GM23338 (cell line): ENCODE measurements around the gene PRELID2. TPM values are rescaled to one million over a fixed set of nuclear protein-coding genes. Genes with fewer than 3 reads are reported as not detected.

Experiments
- ATAC-seq: fragments of 200-7000 bp; cut with Tn5 transposase; 3 replicates; pipeline ENCODE4 v1.9.1; 2020
- DNase-seq: peaks from one replicate; pipeline ENCODE4 v3.0.0-alpha.2; 2015; ENCODE audit warnings: low spot score
- H2AFZ ChIP-seq: fragments of 200-600 bp; sonication (generic); 2 replicates; pipeline ENCODE4 v1.8.0; 2016; ENCODE audit warnings: antibody characterized with exemption, mild to moderate bottlenecking, moderate library complexity
- H3F3A ChIP-seq: fragments of 200-600 bp; sonication (generic); replicated peaks from 2 replicates; pipeline ENCODE4 v1.8.0; 2017; ENCODE audit warnings: antibody characterized with exemption, mixed run types, low read depth
- H3K27ac ChIP-seq: fragments of 200-600 bp; sonication (generic); 2 replicates; pipeline ENCODE4 v1.6.1; 2016; ENCODE audit warnings: low read depth
- H3K27me3 ChIP-seq: fragments of 200-600 bp; sonication (generic); 2 replicates; pipeline ENCODE4 v1.8.0; 2016; ENCODE audit warnings: mild to moderate bottlenecking, mixed run types, moderate library complexity; ENCODE audit not compliant: insufficient read depth
- H3K36me3 ChIP-seq: fragments of 200-600 bp; sonication (generic); 2 replicates; pipeline ENCODE4 v1.8.0; 2016; ENCODE audit warnings: mild to moderate bottlenecking; ENCODE audit not compliant: insufficient read depth
- H3K4me1 ChIP-seq: fragments of 200-600 bp; sonication (generic); 2 replicates; pipeline ENCODE4 v1.8.0; 2016; ENCODE audit warnings: mild to moderate bottlenecking, moderate library complexity; ENCODE audit not compliant: insufficient read depth
- H3K4me2 ChIP-seq: fragments of 200-600 bp; sonication (generic); 2 replicates; pipeline ENCODE4 v1.7.1; 2017; ENCODE audit warnings: mixed run types
- H3K4me3 ChIP-seq: fragments of 200-600 bp; sonication (generic); 2 replicates; pipeline ENCODE4 v1.6.1; 2016; ENCODE audit warnings: mixed run types
- H3K79me2 ChIP-seq: fragments of 200-600 bp; sonication (generic); replicated peaks from 2 replicates; pipeline ENCODE4 v1.8.0; 2017; ENCODE audit warnings: mild to moderate bottlenecking; ENCODE audit not compliant: insufficient read depth
- H3K9me2 ChIP-seq: fragments of 200-600 bp; sonication (generic); 2 replicates; pipeline ENCODE4 v1.8.0; 2017; ENCODE audit not compliant: insufficient read depth
- H4K20me1 ChIP-seq: fragments of 200-600 bp; sonication (generic); replicated peaks from 2 replicates; pipeline ENCODE4 v1.8.0; 2017; ENCODE audit warnings: mild to moderate bottlenecking; ENCODE audit not compliant: insufficient read depth
- H3K27ac Mint-ChIP-seq: 2 replicates; pipeline ENCODE4 v1.8.0; 2020; ENCODE audit warnings: inconsistent platforms, mild to moderate bottlenecking, moderate library complexity, mixed read lengths
- H3K27me3 Mint-ChIP-seq: 3 replicates; pipeline ENCODE4 v1.8.0; 2022; ENCODE audit warnings: low read depth, mild to moderate bottlenecking, moderate library complexity, mixed read lengths, inconsistent platforms; ENCODE audit not compliant: insufficient read depth, poor library complexity
- H3K36me3 Mint-ChIP-seq: 3 replicates; pipeline ENCODE4 v1.8.0; 2021; ENCODE audit warnings: low read depth, mild to moderate bottlenecking, inconsistent platforms, moderate library complexity, mixed read lengths
- H3K4me1 Mint-ChIP-seq: 3 replicates; pipeline ENCODE4 v1.8.0; 2020; ENCODE audit warnings: mild to moderate bottlenecking, inconsistent platforms, mixed read lengths
- H3K4me3 Mint-ChIP-seq: 3 replicates; pipeline ENCODE4 v1.8.0; 2021; ENCODE audit warnings: moderate library complexity, mild to moderate bottlenecking, inconsistent platforms, mixed read lengths
- H3K9me3 Mint-ChIP-seq: 3 replicates; pipeline ENCODE4 v1.8.0; 2020; ENCODE audit warnings: moderate library complexity, mild to moderate bottlenecking, inconsistent platforms, mixed read lengths
- CREB1 ChIP-seq: fragments of 250-450 bp; sonication (Bioruptor Pico); IDR thresholded peaks from 2 replicates; pipeline ENCODE4 v1.5.0; 2020; ENCODE audit warnings: low read depth, mild to moderate bottlenecking, moderate library complexity
- EZH2 ChIP-seq: fragments of 200-600 bp; sonication (generic); IDR thresholded peaks from one replicate; pipeline ENCODE4 v1.8.0; 2017; ENCODE audit warnings: antibody characterized with exemption, mild to moderate bottlenecking, low read depth; ENCODE audit not compliant: unreplicated experiment
- EZH2phosphoT487 ChIP-seq: fragments of 200-600 bp; sonication (generic); IDR thresholded peaks from one replicate; pipeline ENCODE4 v1.8.1; 2018; ENCODE audit warnings: antibody characterized with exemption; ENCODE audit not compliant: unreplicated experiment
- NANOG ChIP-seq: IDR thresholded peaks from 2 replicates; pipeline ENCODE4 v1.6.1; 2016; ENCODE audit warnings: antibody characterized with exemption, borderline replicate concordance
- POLR2AphosphoS5 ChIP-seq: IDR thresholded peaks from 2 replicates; pipeline ENCODE4 v1.6.1; 2016; ENCODE audit warnings: antibody characterized with exemption, low read depth
- STAT1 ChIP-seq: IDR thresholded peaks from one replicate; pipeline ENCODE4 v1.6.1; 2016; ENCODE audit warnings: antibody characterized with exemption; ENCODE audit not compliant: unreplicated experiment
- ZNF114 ChIP-seq: fragments of 250-450 bp; sonication (Bioruptor Pico); IDR thresholded peaks from 2 replicates; pipeline ENCODE4 v1.5.0; 2020; ENCODE audit warnings: mild to moderate bottlenecking, moderate library complexity
- ZNF331 ChIP-seq: fragments of 250-450 bp; sonication (Bioruptor Pico); IDR thresholded peaks from 2 replicates; pipeline ENCODE4 v1.5.0; 2020; ENCODE audit warnings: low read depth, mild to moderate bottlenecking, moderate library complexity
- polyA plus RNA-seq: library from polyadenylated mRNA; unstranded; fragments of >200 nt; fragmentation: Nextera tagmentation; extraction: Ambion mirVana; gene quantifications from 2 replicates; pipeline ENCODE4 v1.2.1, GENCODE V29; 2016
- total RNA-seq: library from RNA; depleted of rRNA; stranded (reverse); fragments of >200 nt; shearing (Covaris generic); gene quantifications from 2 replicates; pipeline ENCODE4 v1.2.3, GENCODE V29; 2014
- TF ChIP-seq, protein P1 (sequence below), 2 experiments: fragments of 200-600 bp in 1 of 2; sonication (generic) in 1 of 2; conservative IDR thresholded peaks; 2 replicates each; pipeline versions ENCODE4 v1.5.1 to v1.6.1; 2016 to 2017; ENCODE audit warnings: antibody characterized with exemption in 2 of 2, low read depth in 2 of 2, mild to moderate bottlenecking in 2 of 2, moderate library complexity in 1 of 2
- TF ChIP-seq, protein P2 (sequence below): fragments of 250-450 bp; sonication (Bioruptor Pico); IDR thresholded peaks from 2 replicates; pipeline ENCODE4 v1.5.0; 2020; ENCODE audit warnings: mild to moderate bottlenecking, moderate library complexity
- TF ChIP-seq, protein P3 (sequence below): IDR thresholded peaks from one replicate; pipeline ENCODE4 v1.6.1; 2018; ENCODE audit warnings: antibody characterized with exemption; ENCODE audit not compliant: unreplicated experiment
- TF ChIP-seq, protein P4 (sequence below): IDR thresholded peaks from 2 replicates; pipeline ENCODE4 v1.6.1; 2016; ENCODE audit warnings: antibody characterized with exemption

Gene PRELID2
- total and polyA plus RNA-seq, 2 experiments from 2014 or later, result 9.3 to 9.8 TPM

DNA sequence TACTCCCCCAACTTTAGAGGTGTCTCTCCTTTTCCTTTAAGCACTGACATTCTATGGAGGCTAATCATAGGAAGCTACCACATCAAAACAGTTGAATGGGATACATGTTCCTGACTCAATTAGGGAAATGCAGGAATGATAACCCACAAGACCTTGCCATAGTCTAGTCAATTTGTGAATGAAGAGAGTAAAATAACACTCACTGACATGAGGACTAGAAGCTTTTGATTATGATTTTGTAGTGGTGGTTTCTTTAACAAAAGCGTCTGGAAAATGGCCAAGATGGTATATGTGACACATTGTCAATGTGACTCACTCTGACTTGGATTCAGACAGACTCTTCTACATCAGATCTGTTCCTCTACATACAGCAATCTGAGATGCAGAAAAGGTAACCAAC is 13.7 kb upstream of the PRELID2 start:
- H3K79me2 ChIP-seq, result no peaks in the 10 kb centered on the region
- no peaks in the 10 kb centered on the region for H3K27me3 Mint-ChIP-seq
- H4K20me1 ChIP-seq, result no peaks in the 10 kb centered on the region
- no peaks in the 10 kb centered on the region for H3K36me3 ChIP-seq
- H3K4me1 ChIP-seq, result no peaks in the 10 kb centered on the region
- H3K9me2 ChIP-seq, result 0 out of 2 replicates have a peak, but pooled peaks cover 14% of the 10 kb centered on the region
- H3K4me3 ChIP-seq, result no peak overlapping the region
- H3K4me3 Mint-ChIP-seq, result no peak overlapping the region
- no peaks in the 10 kb centered on the region for H3K4me1 Mint-ChIP-seq
- no peaks in the 10 kb centered on the region for H3F3A ChIP-seq
- H3K4me2 ChIP-seq, result no peak overlapping the region
- H3K27ac ChIP-seq, result no peak overlapping the region
- H3K9me3 Mint-ChIP-seq, result no peaks in the 10 kb centered on the region; the same call in 2 of the 3 replicates
- no peak overlapping the region for H3K27ac Mint-ChIP-seq
- H3K36me3 Mint-ChIP-seq, result no peaks in the 10 kb centered on the region
- H2AFZ ChIP-seq, result no peak overlapping the region
- no peaks in the 10 kb centered on the region for H3K27me3 ChIP-seq
- ATAC-seq, result no peak
- TF ChIP-seq, protein P1, sequence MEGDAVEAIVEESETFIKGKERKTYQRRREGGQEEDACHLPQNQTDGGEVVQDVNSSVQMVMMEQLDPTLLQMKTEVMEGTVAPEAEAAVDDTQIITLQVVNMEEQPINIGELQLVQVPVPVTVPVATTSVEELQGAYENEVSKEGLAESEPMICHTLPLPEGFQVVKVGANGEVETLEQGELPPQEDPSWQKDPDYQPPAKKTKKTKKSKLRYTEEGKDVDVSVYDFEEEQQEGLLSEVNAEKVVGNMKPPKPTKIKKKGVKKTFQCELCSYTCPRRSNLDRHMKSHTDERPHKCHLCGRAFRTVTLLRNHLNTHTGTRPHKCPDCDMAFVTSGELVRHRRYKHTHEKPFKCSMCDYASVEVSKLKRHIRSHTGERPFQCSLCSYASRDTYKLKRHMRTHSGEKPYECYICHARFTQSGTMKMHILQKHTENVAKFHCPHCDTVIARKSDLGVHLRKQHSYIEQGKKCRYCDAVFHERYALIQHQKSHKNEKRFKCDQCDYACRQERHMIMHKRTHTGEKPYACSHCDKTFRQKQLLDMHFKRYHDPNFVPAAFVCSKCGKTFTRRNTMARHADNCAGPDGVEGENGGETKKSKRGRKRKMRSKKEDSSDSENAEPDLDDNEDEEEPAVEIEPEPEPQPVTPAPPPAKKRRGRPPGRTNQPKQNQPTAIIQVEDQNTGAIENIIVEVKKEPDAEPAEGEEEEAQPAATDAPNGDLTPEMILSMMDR (conservative IDR thresholded peaks at IDR 0.05; ENCODE audit: low read depth in 2 of 2), result no peak
- TF ChIP-seq STAT1 (no peak), POLR2AphosphoS5 (no peak), NANOG (no peak), CREB1 (CRISPR knock-in tag) (no peak), EZH2 (no peak), ZNF114 (CRISPR knock-in tag) (no peak), ZNF331 (CRISPR knock-in tag) (no peak), EZH2phosphoT487 (no peak)
- TF ChIP-seq, protein P2, sequence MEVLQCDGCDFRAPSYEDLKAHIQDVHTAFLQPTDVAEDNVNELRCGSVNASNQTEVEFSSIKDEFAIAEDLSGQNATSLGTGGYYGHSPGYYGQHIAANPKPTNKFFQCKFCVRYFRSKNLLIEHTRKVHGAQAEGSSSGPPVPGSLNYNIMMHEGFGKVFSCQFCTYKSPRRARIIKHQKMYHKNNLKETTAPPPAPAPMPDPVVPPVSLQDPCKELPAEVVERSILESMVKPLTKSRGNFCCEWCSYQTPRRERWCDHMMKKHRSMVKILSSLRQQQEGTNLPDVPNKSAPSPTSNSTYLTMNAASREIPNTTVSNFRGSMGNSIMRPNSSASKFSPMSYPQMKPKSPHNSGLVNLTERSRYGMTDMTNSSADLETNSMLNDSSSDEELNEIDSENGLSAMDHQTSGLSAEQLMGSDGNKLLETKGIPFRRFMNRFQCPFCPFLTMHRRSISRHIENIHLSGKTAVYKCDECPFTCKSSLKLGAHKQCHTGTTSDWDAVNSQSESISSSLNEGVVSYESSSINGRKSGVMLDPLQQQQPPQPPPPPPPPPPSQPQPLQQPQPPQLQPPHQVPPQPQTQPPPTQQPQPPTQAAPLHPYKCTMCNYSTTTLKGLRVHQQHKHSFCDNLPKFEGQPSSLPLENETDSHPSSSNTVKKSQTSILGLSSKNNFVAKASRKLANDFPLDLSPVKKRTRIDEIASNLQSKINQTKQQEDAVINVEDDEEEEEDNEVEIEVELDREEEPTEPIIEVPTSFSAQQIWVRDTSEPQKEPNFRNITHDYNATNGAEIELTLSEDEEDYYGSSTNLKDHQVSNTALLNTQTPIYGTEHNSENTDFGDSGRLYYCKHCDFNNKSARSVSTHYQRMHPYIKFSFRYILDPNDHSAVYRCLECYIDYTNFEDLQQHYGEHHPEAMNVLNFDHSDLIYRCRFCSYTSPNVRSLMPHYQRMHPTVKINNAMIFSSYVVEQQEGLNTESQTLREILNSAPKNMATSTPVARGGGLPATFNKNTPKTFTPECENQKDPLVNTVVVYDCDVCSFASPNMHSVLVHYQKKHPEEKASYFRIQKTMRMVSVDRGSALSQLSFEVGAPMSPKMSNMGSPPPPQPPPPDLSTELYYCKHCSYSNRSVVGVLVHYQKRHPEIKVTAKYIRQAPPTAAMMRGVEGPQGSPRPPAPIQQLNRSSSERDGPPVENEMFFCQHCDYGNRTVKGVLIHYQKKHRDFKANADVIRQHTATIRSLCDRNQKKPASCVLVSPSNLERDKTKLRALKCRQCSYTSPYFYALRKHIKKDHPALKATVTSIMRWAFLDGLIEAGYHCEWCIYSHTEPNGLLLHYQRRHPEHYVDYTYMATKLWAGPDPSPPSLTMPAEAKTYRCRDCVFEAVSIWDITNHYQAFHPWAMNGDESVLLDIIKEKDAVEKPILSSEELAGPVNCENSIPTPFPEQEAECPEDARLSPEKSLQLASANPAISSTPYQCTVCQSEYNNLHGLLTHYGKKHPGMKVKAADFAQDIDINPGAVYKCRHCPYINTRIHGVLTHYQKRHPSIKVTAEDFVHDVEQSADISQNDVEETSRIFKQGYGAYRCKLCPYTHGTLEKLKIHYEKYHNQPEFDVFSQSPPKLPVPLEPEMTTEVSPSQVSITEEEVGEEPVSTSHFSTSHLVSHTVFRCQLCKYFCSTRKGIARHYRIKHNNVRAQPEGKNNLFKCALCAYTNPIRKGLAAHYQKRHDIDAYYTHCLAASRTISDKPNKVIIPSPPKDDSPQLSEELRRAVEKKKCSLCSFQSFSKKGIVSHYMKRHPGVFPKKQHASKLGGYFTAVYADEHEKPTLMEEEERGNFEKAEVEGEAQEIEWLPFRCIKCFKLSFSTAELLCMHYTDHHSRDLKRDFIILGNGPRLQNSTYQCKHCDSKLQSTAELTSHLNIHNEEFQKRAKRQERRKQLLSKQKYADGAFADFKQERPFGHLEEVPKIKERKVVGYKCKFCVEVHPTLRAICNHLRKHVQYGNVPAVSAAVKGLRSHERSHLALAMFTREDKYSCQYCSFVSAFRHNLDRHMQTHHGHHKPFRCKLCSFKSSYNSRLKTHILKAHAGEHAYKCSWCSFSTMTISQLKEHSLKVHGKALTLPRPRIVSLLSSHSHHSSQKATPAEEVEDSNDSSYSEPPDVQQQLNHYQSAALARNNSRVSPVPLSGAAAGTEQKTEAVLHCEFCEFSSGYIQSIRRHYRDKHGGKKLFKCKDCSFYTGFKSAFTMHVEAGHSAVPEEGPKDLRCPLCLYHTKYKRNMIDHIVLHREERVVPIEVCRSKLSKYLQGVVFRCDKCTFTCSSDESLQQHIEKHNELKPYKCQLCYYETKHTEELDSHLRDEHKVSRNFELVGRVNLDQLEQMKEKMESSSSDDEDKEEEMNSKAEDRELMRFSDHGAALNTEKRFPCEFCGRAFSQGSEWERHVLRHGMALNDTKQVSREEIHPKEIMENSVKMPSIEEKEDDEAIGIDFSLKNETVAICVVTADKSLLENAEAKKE (CRISPR knock-in tag), result no peak
- TF ChIP-seq, protein P3, sequence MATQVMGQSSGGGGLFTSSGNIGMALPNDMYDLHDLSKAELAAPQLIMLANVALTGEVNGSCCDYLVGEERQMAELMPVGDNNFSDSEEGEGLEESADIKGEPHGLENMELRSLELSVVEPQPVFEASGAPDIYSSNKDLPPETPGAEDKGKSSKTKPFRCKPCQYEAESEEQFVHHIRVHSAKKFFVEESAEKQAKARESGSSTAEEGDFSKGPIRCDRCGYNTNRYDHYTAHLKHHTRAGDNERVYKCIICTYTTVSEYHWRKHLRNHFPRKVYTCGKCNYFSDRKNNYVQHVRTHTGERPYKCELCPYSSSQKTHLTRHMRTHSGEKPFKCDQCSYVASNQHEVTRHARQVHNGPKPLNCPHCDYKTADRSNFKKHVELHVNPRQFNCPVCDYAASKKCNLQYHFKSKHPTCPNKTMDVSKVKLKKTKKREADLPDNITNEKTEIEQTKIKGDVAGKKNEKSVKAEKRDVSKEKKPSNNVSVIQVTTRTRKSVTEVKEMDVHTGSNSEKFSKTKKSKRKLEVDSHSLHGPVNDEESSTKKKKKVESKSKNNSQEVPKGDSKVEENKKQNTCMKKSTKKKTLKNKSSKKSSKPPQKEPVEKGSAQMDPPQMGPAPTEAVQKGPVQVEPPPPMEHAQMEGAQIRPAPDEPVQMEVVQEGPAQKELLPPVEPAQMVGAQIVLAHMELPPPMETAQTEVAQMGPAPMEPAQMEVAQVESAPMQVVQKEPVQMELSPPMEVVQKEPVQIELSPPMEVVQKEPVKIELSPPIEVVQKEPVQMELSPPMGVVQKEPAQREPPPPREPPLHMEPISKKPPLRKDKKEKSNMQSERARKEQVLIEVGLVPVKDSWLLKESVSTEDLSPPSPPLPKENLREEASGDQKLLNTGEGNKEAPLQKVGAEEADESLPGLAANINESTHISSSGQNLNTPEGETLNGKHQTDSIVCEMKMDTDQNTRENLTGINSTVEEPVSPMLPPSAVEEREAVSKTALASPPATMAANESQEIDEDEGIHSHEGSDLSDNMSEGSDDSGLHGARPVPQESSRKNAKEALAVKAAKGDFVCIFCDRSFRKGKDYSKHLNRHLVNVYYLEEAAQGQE, result no peak
- TF ChIP-seq, protein P4, sequence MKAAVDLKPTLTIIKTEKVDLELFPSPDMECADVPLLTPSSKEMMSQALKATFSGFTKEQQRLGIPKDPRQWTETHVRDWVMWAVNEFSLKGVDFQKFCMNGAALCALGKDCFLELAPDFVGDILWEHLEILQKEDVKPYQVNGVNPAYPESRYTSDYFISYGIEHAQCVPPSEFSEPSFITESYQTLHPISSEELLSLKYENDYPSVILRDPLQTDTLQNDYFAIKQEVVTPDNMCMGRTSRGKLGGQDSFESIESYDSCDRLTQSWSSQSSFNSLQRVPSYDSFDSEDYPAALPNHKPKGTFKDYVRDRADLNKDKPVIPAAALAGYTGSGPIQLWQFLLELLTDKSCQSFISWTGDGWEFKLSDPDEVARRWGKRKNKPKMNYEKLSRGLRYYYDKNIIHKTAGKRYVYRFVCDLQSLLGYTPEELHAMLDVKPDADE, result no peak
- DNase-seq, result no peak
